Pancreas (tissue), 10 donors: Measurements from ENCODE around the gene RNF14. TPM values are rescaled to one million over a fixed set of nuclear protein-coding genes. Genes with fewer than 3 reads are reported as not detected.
A peak's percentile ranks its signal among the peaks of the same experiment; 100 is the strongest.

Experiments used
- ATAC-seq, 4 donors: fragments of 200-7000 bp; cut with Tn5 transposase; one replicate each; pipeline versions ENCODE4 v1.8.0 to v1.9.1; 2020; ENCODE audit warnings: mild to moderate bottlenecking in 4 of 4, moderate library complexity in 4 of 4
- DNase-seq, 6 donors: peaks; one replicate each; pipeline ENCODE4 v3.0.0-alpha.2; 2020
- FAIRE-seq: peaks from 2 replicates; lab custom pipeline; 2012; peaks lifted over from hg19 to GRCh38; lab: Jason Lieb, UNC
- H3K27ac ChIP-seq, 4 donors: fragments of 200-600 bp; sonication (generic); 1 replicate in 3 of 4; 2 replicates in 1 of 4; pipeline versions ENCODE4 v1.5.0 to v1.8.0; 2020
- H3K27me3 ChIP-seq, 4 donors: fragments of 200-600 bp; one replicate each; pipeline ENCODE4 v1.8.0; 2021
- H3K36me3 ChIP-seq, 3 donors: fragments of 200-600 bp; sonication (generic) in 1 of 3; one replicate each; pipeline versions ENCODE4 v1.5.0 to v1.8.0; 2020 to 2021
- H3K4me1 ChIP-seq, 3 donors: fragments of 200-600 bp; one replicate each; pipeline ENCODE4 v1.8.0; 2021
- H3K4me3 ChIP-seq, 4 donors: fragments of 200-600 bp; sonication (generic) in 2 of 4; one replicate each; pipeline versions ENCODE4 v1.5.0 to v1.8.0; 2020 to 2021
- H3K9me3 ChIP-seq, 4 donors: fragments of 200-600 bp; one replicate each; pipeline ENCODE4 v1.8.0; 2021
- CTCF ChIP-seq, 4 donors: fragments of 200-600 bp; sonication (generic) in 3 of 4; IDR thresholded peaks; one replicate each; pipeline versions ENCODE4 v1.5.0 to v1.8.0; 2021; ENCODE audit warnings: antibody characterized with exemption in 4 of 4
- WGBS, 2 donors: extraction: QIAGEN DNeasy Blood & Tissue Kit; methylation state at CpG; one replicate each; pipeline ENCODE4 v1.1.7; 2013; 5-methylcytosine and 5-hydroxymethylcytosine counted together
- intact Hi-C, 3 donors: fragments of 100-400 bp; cut with DNase I; formaldehyde crosslinking; loops; one replicate each; pipeline versions ENCODE4 v1.11.1 to v1.14.2; 2022
- polyA plus RNA-seq, 2 donors: library from polyadenylated mRNA; stranded (reverse); fragments of 200-250 nt; gene quantifications; one replicate each; pipeline ENCODE4 v1.2.3, GENCODE V29; 2013
- total RNA-seq, 6 donors: library from RNA; stranded (reverse); fragmentation: NEBNext Ultra II Directional in 4 of 6; extraction: Animal tissue kit (Norgen Biotek cat#: 25700) in 4 of 6; gene quantifications; one replicate each; pipeline versions ENCODE4 v1.2.1 to v1.2.4, GENCODE V29; 2021 to 2023
- donor health status: healthy with polysubstance abuse.
- donor health status: DM: no; HTN: no; CAD: no; lungs with moderate emphysema.
- donor health status: DM: no; HTN: no; CAD: no.
- donor health status: control.
- donor health status: control.
- donor health status: Bipolar disorder and iron deficiency.
- donor health status: DM: yes; HTN: yes; CAD: no.
- donor health status: DM: no; HTN: no; CAD: no.
- donor health status: DM: no; HTN: no; CAD: no.
- donor health status: DM: yes; HTN: yes; CAD: no.

Gene RNF14
- total and polyA plus RNA-seq, 8 donors = 7.8 to 30.4 (median 19.8) TPM

- Histone ChIP-seq H3K27ac (peak within 1 kb of the TSS; percentile 88 to 98 (median 92)), H3K4me3 (peak within 1 kb of the TSS; percentile 42 to 70 (median 64)), H3K36me3 (peaks cover 0 to 18% (median 4%) of the 10 kb centered on the region in 3 donors), H3K4me1 (peaks cover 0 to 6% (median 5%) of the 10 kb centered on the region in 3 donors), H3K27me3 (no peaks in the 10 kb centered on the region), H3K9me3 (no peaks in the 10 kb centered on the region)
- no peak for FAIRE-seq
- intact Hi-C loops = no loop called here
- no peak for TF ChIP-seq CTCF (IDR thresholded peaks at IDR 0.05)
- ATAC-seq = peak; percentile 97 to 99 (median 98)
- WGBS, 2 donors = 0% methylated on average over 53 of the region's 53 CpGs
- peak; percentile 92 to 98 (median 92) for DNase-seq
Observed at GRCh38 chr5:141923448-141924313, 45.2 kb upstream of the RNF14 start, which contains the start of gene DELE1. Gene DELE1 (plus strand): TSS chr5:141923871. CDS start chr5:141923942, 71 bp downstream.

- TF ChIP-seq CTCF (IDR thresholded peaks at IDR 0.05) = no peak
- Histone ChIP-seq H3K36me3 (peaks cover 0 to 44% (median 22%) of the 10 kb centered on the region in 3 donors), H3K27ac (no peak overlapping the region), H3K27me3 (no peaks in the 10 kb centered on the region), H3K4me3 (no peak overlapping the region), H3K4me1 (peaks cover 0 to 6% (median 5%) of the 10 kb centered on the region in 3 donors), H3K9me3 (no peaks in the 10 kb centered on the region)
- ATAC-seq (no peak), FAIRE-seq (no peak), DNase-seq (no peak)
- intact Hi-C loops = no loop called here
- 81 to 87% methylated on average over 2 of the region's 2 CpGs for WGBS, 2 donors
Observed at GRCh38 chr5:141926434-141926833, 42.5 kb upstream of the RNF14 start.

DNA sequence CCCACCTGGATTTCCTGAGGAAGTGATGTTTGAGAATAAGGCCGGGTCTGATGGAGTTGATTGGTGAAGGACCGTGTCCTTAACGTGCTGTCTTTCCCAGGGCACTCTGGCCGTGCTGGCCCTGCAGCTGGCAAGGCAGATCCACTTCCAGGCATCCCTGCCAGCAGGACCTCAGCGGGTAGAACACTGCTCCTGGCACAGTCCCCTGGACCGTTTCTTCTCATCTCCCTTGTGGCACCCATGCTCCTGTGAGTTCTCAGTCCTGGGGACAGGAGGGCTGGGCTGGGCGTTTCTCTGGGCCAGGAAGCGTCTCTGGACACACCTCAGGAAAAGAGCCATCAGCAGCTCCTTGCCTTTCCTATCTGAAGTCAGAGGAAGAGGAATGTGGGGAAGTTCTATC lies 40.9 kb upstream of the RNF14 start:
- ATAC-seq (no peak), FAIRE-seq (no peak), DNase-seq (no peak)
- intact Hi-C loops = no loop called here
- Histone ChIP-seq H3K4me1 (peaks cover 0 to 6% (median 5%) of the 10 kb centered on the region in 3 donors), H3K27ac (no peak overlapping the region), H3K9me3 (no peaks in the 10 kb centered on the region), H3K4me3 (no peak overlapping the region), H3K27me3 (no peaks in the 10 kb centered on the region), H3K36me3 (peaks cover 0 to 54% (median 28%) of the 10 kb centered on the region in 3 donors)
- TF ChIP-seq CTCF (IDR thresholded peaks at IDR 0.05) = no peak
- WGBS, 2 donors = 82 to 86% methylated on average over 8 of the region's 8 CpGs

DNA sequence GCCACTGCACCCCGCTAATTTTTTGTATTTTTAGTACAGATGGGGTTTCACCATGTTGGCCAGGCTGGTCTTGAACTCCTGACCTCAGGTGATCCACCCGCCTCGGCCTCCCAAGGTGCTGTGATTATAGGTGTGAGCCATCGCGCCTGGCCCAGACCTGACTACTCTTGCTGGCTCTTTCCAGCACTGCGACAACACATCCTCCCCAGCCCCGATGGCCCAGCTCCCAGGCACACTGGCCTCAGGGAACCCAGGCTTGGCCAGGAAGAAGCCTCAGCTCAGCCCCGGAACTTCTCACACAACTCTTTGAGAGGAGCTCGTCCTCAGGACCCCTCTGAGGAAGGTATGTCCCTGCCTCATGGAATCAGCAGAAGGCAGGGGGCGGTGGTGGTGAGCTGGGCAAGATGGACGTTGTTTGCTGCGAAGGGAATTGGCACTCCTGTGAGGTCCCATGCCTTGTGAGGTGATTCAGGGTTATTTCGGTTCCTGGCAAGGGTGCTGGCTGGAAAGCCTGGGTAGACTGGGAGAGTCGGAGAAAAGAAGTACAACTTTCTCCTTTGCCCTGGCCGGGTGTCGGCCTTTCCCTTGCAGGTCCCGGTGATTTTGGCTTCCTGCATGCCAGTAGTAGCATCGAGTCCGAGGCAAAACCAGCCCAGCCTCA lies 39.4 kb upstream of the RNF14 start:
- no peak for TF ChIP-seq CTCF (IDR thresholded peaks at IDR 0.05)
- Histone ChIP-seq H3K27me3 (no peaks in the 10 kb centered on the region), H3K4me1 (peaks cover 0 to 2% (median under 1%) of the 10 kb centered on the region in 3 donors), H3K9me3 (no peaks in the 10 kb centered on the region), H3K36me3 (peaks cover 0 to 62% (median 28%) of the 10 kb centered on the region in 3 donors), H3K27ac (no peak overlapping the region), H3K4me3 (no peak overlapping the region)
- FAIRE-seq (no peak), ATAC-seq (no peak), DNase-seq (no peak)
- intact Hi-C loops = no loop called here
- WGBS, 2 donors = 93 to 94% methylated on average over 19 of the region's 19 CpGs
